T-helper 2 cell treated with Interferon-gamma antibody and Interleukin-4, amounts not matched to agents 100 ng/mL and 5 ng/mL, for 36 hours (primary cell): Measurements from ENCODE around the gene OXA1L. TPM values are rescaled to one million over a fixed set of nuclear protein-coding genes. Genes with fewer than 3 reads are reported as not detected.
"Not testable (repeated sequence)": the region's sequence is repeated elsewhere in the genome, so short reads cannot be mapped to it uniquely, and the experiment has no call there.

Experiments used
- intact Hi-C: fragments of 100-400 bp; cut with micrococcal nuclease; formaldehyde crosslinking; loops from one replicate; pipeline ENCODE4 v1.15.1; 2023
- total RNA-seq: library from RNA; stranded (reverse); gene quantifications from 2 replicates; pipeline ENCODE4 v1.2.3, GENCODE V29; 2022

OXA1L gene
- 112 and 115 TPM in 2 replicates for total RNA-seq

DNA sequence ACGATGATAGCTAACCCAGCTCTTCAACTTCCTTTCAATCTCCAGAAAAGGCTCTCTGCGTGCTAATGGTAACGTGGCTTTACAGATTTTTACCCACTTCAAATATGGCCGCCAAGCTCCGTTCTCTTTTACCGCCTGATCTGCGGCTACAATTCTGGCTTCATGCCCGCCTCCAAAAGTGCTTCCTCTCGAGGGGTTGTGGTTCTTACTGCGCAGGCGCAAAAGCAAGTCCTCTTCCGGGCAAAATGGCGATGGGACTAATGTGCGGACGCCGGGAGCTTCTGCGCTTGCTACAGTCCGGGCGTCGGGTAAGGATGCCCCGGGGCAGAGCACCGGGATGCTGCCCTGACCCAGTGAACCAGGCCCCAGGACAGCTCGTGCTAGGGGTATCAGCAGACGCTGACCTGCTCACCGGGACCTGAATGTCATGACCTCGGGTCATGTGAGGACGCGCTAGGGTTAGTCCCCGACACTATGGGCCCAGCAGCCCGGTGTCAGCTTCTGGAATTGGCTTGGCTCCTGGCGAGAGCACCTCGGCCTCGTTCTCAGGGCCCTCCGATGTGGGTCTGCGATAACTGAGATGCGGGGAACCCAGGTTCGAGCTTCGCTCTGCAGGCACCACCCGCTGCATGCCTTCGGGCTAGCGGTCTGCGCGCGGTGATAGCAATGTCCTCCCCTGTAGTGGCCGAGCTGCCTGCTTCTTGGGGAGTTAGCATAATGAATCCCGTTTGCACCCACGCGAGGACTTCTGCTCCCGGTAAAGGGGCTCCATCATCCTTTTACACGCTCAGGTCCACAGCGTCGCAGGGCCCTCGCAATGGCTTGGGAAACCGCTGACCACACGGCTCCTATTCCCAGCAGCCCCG lies at the start of gene OXA1L:
Gene OXA1L, plus strand, starts transcription at position 232 of the 866 bp plus-strand sequence. Its CDS starts 14 bp downstream, at position 246.
- intact Hi-C loops = loop anchor here (1.0 to 5.0 kb wide), 7 partner anchors 29 to 536 kb away; partner anchors contain the start of genes DAD1, MRPL52, PPP1R3E and RBM23

DNA sequence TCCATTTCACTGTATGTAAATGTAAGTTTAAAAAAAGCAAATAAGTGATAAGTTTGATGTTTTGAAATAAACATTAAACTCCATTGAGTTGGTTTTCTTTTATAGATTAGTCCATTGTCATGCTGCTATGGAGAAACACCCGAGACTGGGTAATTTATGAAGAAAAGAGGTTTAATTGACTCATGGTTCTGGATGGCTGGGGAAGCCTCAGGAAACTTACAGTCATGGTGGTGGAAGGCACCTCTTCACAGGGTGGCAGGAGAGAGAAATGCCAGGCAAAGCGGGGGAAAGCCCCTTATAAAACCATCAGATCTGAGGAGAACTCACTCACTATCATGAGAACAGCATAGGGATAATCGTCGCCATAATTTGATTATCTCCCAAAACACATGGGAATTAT lies 48.4 kb upstream of the OXA1L start:
- intact Hi-C loops = no loop called here

DNA sequence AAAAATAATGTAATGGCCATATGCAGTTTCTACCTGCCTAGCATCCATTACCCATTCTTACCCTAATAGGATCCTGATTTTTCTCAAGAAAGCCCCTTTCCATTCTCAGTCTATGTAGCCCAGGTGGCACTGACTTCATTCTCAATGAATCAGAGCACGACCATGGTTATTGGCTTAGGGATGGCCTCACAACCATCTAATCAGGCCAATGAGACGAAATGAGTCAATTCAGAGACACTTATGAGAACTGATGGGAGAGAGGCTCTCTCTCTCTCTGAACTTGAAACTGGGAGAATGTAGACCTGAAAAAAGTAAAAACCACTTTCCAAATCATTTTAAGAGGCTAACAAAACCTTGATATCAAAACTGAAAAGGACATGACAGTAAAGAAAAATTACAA lies 45.3 kb upstream of the OXA1L start:
- intact Hi-C loops = no loop called here

DNA sequence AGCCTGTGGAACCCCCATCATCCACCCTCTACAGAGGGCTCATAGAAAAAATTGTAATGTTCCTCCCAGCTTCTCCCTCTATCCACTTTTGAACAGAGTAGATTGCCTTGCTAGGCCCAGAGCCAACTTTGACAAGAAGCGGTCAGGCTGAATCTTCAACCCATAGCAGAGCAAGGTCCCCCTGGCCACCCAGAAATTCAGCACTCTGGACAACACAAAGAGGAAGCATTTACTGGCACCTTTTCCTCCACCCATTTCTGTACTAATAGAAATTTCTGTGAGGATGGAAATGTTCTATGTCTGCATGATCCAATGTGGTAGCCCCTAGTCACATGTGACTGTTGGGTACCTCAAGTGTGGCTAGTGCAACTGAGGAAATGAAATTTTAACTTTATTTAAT lies 42.7 kb upstream of the OXA1L start:
- intact Hi-C loops = no loop called here

DNA sequence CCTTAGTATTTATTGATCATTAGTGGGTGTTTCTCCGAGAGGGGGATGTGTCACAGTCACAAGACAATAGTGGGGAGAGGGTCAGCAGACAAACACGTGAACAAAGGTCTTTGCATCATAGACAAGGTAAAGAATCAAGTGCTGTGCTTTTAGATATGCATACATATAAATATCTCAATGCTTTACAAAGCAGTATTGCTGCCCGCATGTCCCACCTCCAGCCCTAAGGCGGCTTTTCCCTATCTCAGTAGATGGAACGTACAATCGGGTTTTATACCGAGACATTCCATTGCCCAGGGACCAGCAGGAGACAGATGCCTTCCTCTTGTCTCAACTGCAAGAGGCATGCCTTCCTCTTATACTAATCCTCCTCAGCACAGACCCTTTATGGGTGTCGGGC lies 41.6 kb upstream of the OXA1L start:
- intact Hi-C loops = not testable (repeated sequence)

GRCh38 chr14:22725374-22725773 lies 41.1 kb upstream of the OXA1L start:
- intact Hi-C loops = not testable (repeated sequence)

DNA sequence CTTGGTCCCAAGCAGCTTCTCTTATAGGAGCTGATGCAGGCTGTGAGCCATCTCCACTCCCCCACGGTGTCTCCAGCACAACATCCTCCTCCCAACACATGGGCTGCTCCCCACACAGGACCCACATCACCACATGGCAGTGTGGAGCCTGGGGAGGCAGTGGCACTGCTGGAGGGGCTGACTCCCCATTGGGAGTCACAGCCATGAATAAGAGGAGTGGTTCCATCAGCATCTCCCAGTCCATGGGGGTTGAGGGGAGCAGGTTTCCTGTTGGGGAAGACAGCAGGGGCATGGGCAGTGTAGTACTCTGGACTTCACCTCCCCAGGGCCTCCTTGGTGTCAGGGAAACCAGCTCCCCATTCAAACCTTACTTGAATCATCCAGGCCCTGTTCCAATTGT lies 40.5 kb upstream of the OXA1L start:
- intact Hi-C loops = no loop called here

DNA sequence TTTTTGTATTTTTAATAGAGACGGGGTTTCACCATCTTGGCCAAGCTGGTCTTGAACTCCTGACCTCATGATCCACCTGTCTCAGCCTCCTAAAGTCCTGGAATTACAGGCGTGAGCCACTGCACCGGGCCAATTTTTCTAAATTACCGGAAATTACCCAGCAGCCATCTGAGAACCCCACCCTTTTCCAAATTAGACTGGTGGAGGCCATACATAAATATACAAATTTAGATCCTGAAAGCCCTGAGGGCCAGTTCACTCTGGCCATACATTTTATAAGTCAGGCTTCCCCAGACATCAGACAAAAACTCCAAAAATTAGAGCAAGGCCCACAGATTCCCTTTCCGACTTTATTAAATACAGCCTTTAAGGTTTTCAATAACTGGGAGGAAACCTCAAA lies 34.4 kb upstream of the OXA1L start:
- intact Hi-C loops = not testable (repeated sequence)

DNA sequence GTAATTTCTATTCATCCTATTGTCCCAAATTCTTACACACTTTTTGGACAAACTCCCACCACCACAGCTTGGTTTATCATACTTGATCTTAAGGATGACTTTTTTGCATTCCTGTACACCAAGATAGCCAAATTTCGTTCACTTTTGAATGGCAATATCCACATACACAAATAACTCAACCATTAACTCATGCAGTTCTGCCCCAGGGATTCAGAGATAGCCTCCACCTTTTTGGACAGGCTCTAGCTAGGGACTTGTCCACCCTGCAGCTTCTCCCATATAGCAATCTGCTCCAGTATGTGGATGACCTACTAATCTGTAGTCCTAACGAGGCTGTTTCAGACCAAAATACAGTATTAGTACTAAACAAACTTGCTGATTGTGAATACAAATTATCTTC lies 32.7 kb upstream of the OXA1L start:
- intact Hi-C loops = no loop called here

DNA sequence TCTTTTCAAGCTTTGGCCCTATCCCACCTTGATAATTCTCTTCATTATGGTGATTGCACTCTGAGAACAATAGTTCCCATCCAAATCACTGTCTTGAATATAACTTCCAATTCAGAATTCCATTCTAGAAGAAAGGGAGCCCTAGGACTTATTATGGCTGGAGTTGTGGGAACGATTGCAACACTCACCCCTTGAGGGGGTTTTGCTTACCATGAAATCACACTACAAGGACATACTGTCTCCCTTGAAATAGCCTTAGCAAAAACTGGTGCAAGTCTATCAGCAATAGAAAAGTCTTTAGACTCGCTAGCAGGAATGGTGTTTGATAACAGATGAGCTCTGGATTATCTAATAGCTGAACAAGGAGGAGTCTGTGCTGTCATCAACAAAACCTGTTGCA lies 31.4 kb upstream of the OXA1L start:
- intact Hi-C loops = no loop called here

DNA sequence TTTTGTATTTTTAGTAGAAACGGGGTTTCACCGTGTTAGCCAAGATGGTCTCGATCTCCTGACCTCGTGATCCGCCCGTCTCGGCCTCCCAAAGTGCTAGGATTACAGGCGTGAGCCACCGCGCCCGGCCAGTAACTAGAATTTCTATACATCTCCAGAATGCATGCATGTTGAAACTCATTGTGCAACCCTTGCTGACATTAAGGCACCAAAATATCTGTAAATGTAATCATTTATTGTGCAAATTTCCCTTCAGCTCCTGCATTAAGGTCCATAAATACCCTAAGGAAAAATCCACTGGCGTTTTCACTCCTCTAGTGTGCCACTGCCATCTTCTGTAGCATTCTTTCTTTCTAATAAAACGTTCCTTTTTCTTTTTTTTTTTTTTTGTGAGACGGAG lies 30.1 kb upstream of the OXA1L start:
- intact Hi-C loops = not testable (repeated sequence)

DNA sequence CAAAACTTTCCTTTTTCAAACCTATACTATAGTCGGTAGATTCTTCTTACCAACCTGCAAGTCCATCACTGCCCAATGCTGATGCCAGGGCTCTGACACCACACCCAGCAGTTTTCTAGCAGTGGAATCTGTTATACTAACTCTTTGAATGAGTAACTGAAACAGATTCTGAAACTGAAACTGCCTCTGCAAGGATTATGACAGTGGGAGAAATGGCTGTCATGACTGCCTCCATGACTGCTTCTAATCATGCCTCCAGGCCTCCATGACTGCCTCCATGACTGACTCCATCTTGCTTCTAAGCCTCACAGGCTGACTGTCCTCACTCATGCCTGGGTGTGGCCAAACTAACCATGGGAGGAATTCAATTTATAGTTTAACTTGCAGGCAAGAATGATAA lies 29.4 kb upstream of the OXA1L start:
- intact Hi-C loops = loop anchor here (1.0 kb wide), 1 partner anchor 29 kb away; the partner anchor contains the start of gene OXA1L

- intact Hi-C loops = no loop called here
Measured at GRCh38 chr14:22739423-22739822, 27.1 kb upstream of the OXA1L start.

- intact Hi-C loops = no loop called here
Measured at GRCh38 chr14:22740020-22740419, 26.5 kb upstream of the OXA1L start.

DNA sequence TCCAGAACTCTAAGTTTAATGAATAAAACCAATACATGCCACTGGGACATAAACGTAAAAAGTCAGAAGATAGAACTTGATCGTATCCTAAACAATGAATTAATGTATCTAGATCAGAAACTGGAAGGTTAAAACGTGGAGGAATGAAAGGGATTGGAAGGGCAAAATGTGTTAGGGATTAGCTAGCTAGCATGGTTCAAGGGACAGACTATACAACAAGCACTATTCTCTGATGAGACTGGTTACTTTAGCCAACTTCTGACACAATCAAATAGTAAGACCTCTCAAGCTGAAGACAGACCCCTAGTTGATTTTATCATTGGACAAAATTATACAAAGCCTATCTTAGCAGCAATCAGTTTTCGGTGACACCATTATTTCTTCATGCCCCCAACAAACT lies 18.7 kb upstream of the OXA1L start:
- intact Hi-C loops = no loop called here

DNA sequence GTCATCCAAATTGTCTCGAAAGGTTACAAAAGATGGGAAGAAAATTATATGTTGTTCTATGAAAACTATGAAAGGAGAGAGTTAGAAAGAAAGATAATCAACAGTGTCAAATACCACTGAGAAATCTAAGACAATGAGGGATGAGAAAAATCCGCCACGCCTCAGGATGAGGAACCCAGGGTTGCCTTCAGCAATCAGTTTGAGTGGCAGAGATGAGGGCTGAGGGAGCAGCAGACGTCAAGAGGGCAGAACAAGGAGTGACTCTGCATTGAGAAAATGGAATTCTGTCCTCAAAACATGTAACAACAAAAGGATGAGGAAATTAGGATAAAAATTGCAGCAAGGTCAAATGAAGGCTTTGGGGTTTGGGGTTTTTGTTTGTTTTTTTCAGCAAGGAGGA lies 18.3 kb upstream of the OXA1L start:
- intact Hi-C loops = no loop called here

GRCh38 chr14:22748631-22749068 lies 17.8 kb upstream of the OXA1L start:
- intact Hi-C loops = no loop called here

GRCh38 chr14:22752422-22752821 lies 14.1 kb upstream of the OXA1L start:
- intact Hi-C loops = no loop called here

- intact Hi-C loops = no loop called here
Measured at GRCh38 chr14:22753586-22753985, 12.9 kb upstream of the OXA1L start.

- intact Hi-C loops = not testable (repeated sequence)
Measured at GRCh38 chr14:22757972-22758650, 8.4 kb upstream of the OXA1L start.

DNA sequence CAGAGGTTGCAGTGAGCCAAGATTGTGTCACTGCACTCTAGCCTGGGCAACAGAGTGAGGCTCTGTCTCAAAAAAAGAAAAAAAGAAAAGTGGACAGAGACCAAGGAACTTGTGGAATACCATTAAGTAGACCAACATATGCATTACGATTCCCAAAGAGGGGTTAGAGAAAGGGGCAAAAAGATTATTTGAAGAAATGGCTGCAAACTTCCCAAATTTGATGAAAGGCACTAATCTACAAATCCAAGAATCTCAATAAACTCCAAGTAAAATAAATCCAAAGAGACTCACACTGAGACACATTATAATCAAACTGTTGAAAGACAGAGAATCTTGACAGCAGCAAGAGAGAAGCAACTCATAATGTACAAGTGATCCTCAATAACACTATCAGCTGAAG lies 4.8 kb upstream of the OXA1L start:
- intact Hi-C loops = no loop called here

GRCh38 chr14:22764382-22764781 lies 2.1 kb upstream of the OXA1L start:
- intact Hi-C loops = no loop called here

DNA sequence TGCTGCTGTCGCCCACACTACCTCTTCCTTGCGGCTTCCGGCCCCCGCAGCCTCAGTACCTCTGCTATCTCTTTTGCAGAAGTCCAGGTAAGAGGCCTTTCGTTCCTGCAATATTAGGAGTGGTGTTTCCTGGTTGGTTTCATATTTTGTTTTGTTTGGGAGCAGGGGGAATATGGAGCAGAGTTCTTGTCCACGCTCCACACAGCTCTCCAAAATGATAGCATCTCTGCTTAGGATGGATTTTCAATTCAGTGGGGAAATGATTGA lies 768 bp downstream of the OXA1L start:
- intact Hi-C loops = loop anchor here (2.0 to 5.0 kb wide), 2 partner anchors 54 to 535 kb away; partner anchors contain the start of gene PPP1R3E
